SK-N-SH treated with all-trans-retinoic acid at 6 μM for 48 hours (cell line): ENCODE measurements around the gene FAM50A.

ENCODE experiments used
- ATAC-seq: fragments of 200-7000 bp; cut with Tn5 transposase; 3 replicates; pipeline ENCODE4 v1.9.1; 2020; ENCODE audit warnings: mild to moderate bottlenecking, moderate library complexity
- ARNTL ChIP-seq: fragments of 450-650 bp; formaldehyde crosslinking; IDR thresholded peaks from 2 replicates; pipeline ENCODE4 v1.5.0; 2020; ENCODE audit warnings: low read depth, mild to moderate bottlenecking, moderate library complexity, borderline replicate concordance
- CSDC2 ChIP-seq: fragments of 250-450 bp; sonication (Bioruptor Pico); IDR thresholded peaks from 2 replicates; pipeline ENCODE4 v1.5.0; 2020; ENCODE audit warnings: mild to moderate bottlenecking, moderate library complexity
- CSRNP3 ChIP-seq: fragments of 250-450 bp; sonication (Bioruptor Pico); IDR thresholded peaks from 2 replicates; pipeline ENCODE4 v1.5.1; 2021; ENCODE audit warnings: mild to moderate bottlenecking, moderate library complexity
- ESRRG ChIP-seq: fragments of 250-450 bp; sonication (Bioruptor Pico); IDR thresholded peaks from 2 replicates; pipeline ENCODE4 v1.6.1; 2021; ENCODE audit warnings: mild to moderate bottlenecking
- GLIS3 ChIP-seq: fragments of 250-450 bp; sonication (Bioruptor Pico); IDR thresholded peaks from 2 replicates; pipeline ENCODE4 v1.5.0; 2020; ENCODE audit warnings: mild to moderate bottlenecking, moderate library complexity
- PATZ1 ChIP-seq: fragments of 250-450 bp; sonication (Bioruptor Pico); IDR thresholded peaks from 2 replicates; pipeline ENCODE4 v1.8.0; 2020; ENCODE audit warnings: mild to moderate bottlenecking, moderate library complexity, borderline replicate concordance
- POU6F1 ChIP-seq: fragments of 250-450 bp; sonication (Bioruptor Pico); IDR thresholded peaks from 2 replicates; pipeline ENCODE4 v1.8.0; 2021; ENCODE audit warnings: low read depth, mild to moderate bottlenecking, moderate library complexity, borderline replicate concordance
- PPARA ChIP-seq: fragments of 250-450 bp; sonication (Bioruptor Pico); IDR thresholded peaks from 2 replicates; pipeline ENCODE4 v1.5.0; 2020; ENCODE audit warnings: mild to moderate bottlenecking, borderline replicate concordance
- RARB ChIP-seq: fragments of 250-450 bp; sonication (Bioruptor Pico); IDR thresholded peaks from 2 replicates; pipeline ENCODE4 v1.8.0; 2021; ENCODE audit warnings: mild to moderate bottlenecking, moderate library complexity
- SNAI2 ChIP-seq: fragments of 250-450 bp; sonication (Bioruptor Pico); IDR thresholded peaks from 2 replicates; pipeline ENCODE4 v1.5.0; 2020; ENCODE audit warnings: mild to moderate bottlenecking, moderate library complexity
- TOX ChIP-seq: fragments of 250-450 bp; sonication (Bioruptor Pico); IDR thresholded peaks from 2 replicates; pipeline ENCODE4 v1.8.0; 2021; ENCODE audit warnings: mild to moderate bottlenecking, moderate library complexity, borderline replicate concordance
- TSHZ2 ChIP-seq: fragments of 250-450 bp; sonication (Bioruptor Pico); IDR thresholded peaks from 2 replicates; pipeline ENCODE4 v1.5.0; 2020; ENCODE audit warnings: mild to moderate bottlenecking, moderate library complexity
- ZC3H10 ChIP-seq: fragments of 250-450 bp; sonication (Bioruptor Pico); IDR thresholded peaks from 2 replicates; pipeline ENCODE4 v1.5.1; 2021; ENCODE audit warnings: mild to moderate bottlenecking, moderate library complexity
- ZFP30 ChIP-seq: fragments of 450-650 bp; formaldehyde crosslinking; IDR thresholded peaks from 2 replicates; pipeline ENCODE4 v1.5.0; 2022; ENCODE audit warnings: mild to moderate bottlenecking, moderate library complexity
- ZNF70 ChIP-seq: fragments of 450-650 bp; formaldehyde crosslinking; IDR thresholded peaks from 2 replicates; pipeline ENCODE4 v1.5.0; 2020; ENCODE audit warnings: mild to moderate bottlenecking, moderate library complexity
- ZNF8 ChIP-seq: fragments of 450-650 bp; formaldehyde crosslinking; IDR thresholded peaks from 2 replicates; pipeline ENCODE4 v1.5.0; 2020; ENCODE audit warnings: mild to moderate bottlenecking, moderate library complexity

FAM50A gene

GRCh38 chrX:154484255-154485149, 40.6 kb downstream of the FAM50A start:
- no peak for TF ChIP-seq CSRNP3
- no peak for TF ChIP-seq CSDC2 (CRISPR knock-in tag)
- TF ChIP-seq ESRRG (CRISPR knock-in tag), result no peak
- no peak for TF ChIP-seq PPARA (CRISPR knock-in tag)
- TF ChIP-seq ARNTL (CRISPR knock-in tag), result no peak
- TF ChIP-seq ZC3H10 (CRISPR knock-in tag), result no peak
- TF ChIP-seq PATZ1, result no peak
- no peak for TF ChIP-seq ZNF8 (CRISPR knock-in tag)
- TF ChIP-seq RARB (CRISPR knock-in tag), result no peak
- no peak for TF ChIP-seq ZNF70 (CRISPR knock-in tag)
- no peak for ATAC-seq

- ATAC-seq, result no peak
- TF ChIP-seq ESRRG (CRISPR knock-in tag), result no peak
- TF ChIP-seq ZNF8 (CRISPR knock-in tag), result no peak
- no peak for TF ChIP-seq SNAI2 (CRISPR knock-in tag)
Measured at GRCh38 chrX:154485150-154486051, 41.5 kb downstream of the FAM50A start.

GRCh38 chrX:154486052-154486395, 42.1 kb downstream of the FAM50A start:
- TF ChIP-seq GLIS3, result no peak
- no peak for TF ChIP-seq PPARA (CRISPR knock-in tag)
- no peak for TF ChIP-seq POU6F1
- no peak for TF ChIP-seq ZC3H10 (CRISPR knock-in tag)
- TF ChIP-seq ZFP30 (CRISPR knock-in tag), result no peak
- TF ChIP-seq ESRRG (CRISPR knock-in tag), result no peak
- TF ChIP-seq RARB (CRISPR knock-in tag), result no peak
- no peak for TF ChIP-seq TOX (CRISPR knock-in tag)
- TF ChIP-seq TSHZ2 (CRISPR knock-in tag), result no peak
- TF ChIP-seq PATZ1, result no peak

More at GRCh38 chrX:154486052-154486395, 42.1 kb downstream of the FAM50A start:
- no peak for ATAC-seq
